HepG2 (cell line): ENCODE data around the gene C19orf85. TPM values are rescaled to one million over a fixed set of nuclear protein-coding genes. Genes with fewer than 3 reads are reported as not detected.

ENCODE experiments used
- AHDC1 ChIP-seq: sonication (generic); formaldehyde crosslinking; IDR thresholded peaks from 2 replicates; pipeline ENCODE4 v1.5.1; 2020; ENCODE audit warnings: mild to moderate bottlenecking, missing genetic modification reagents, borderline replicate concordance
- ARID5B ChIP-seq: IDR thresholded peaks from 2 replicates; pipeline ENCODE4 v1.4.0; 2020; ENCODE audit warnings: mild to moderate bottlenecking, missing genetic modification reagents
- CBX1 ChIP-seq: IDR thresholded peaks from one replicate; pipeline ENCODE4 v1.6.1; 2016; ENCODE audit warnings: antibody characterized with exemption, low read depth
- CREB3 ChIP-seq: sonication (generic); formaldehyde crosslinking; IDR thresholded peaks from 2 replicates; pipeline ENCODE4 v1.5.0; 2020; ENCODE audit warnings: missing genetic modification reagents
- HOXA5 ChIP-seq: sonication (generic); formaldehyde crosslinking; IDR thresholded peaks from 2 replicates; pipeline ENCODE4 v1.4.0; 2020; ENCODE audit warnings: missing genetic modification reagents
- HOXD1 ChIP-seq: sonication (generic); formaldehyde crosslinking; IDR thresholded peaks from 2 replicates; pipeline ENCODE4 v1.5.0; 2020; ENCODE audit warnings: missing genetic modification reagents
- MTF2 ChIP-seq: sonication (generic); formaldehyde crosslinking; IDR thresholded peaks from 2 replicates; pipeline ENCODE4 v1.5.0; 2020; ENCODE audit warnings: missing genetic modification reagents, borderline replicate concordance
- MZF1 ChIP-seq: sonication (generic); formaldehyde crosslinking; IDR thresholded peaks from 2 replicates; pipeline ENCODE4 v1.8.1; 2023; ENCODE audit warnings: mild to moderate bottlenecking, missing genetic modification reagents, borderline replicate concordance
- POGZ ChIP-seq: sonication (generic); formaldehyde crosslinking; IDR thresholded peaks from 2 replicates; pipeline ENCODE4 v1.4.0; 2020; ENCODE audit warnings: mild to moderate bottlenecking, missing genetic modification reagents
- RFX3 ChIP-seq: IDR thresholded peaks from 2 replicates; pipeline ENCODE4 v1.6.1; 2016; ENCODE audit warnings: missing biosample characterization, missing genetic modification reagents
- SMC3 ChIP-seq: IDR thresholded peaks from 2 replicates; pipeline ENCODE4 v1.6.1; 2011; ENCODE audit warnings: low read length, improper control_type of control experiment
- SP4 ChIP-seq: sonication (generic); formaldehyde crosslinking; IDR thresholded peaks from 2 replicates; pipeline ENCODE4 v1.8.1; 2023; ENCODE audit warnings: mild to moderate bottlenecking, missing genetic modification reagents
- ZBTB42 ChIP-seq: sonication (generic); formaldehyde crosslinking; IDR thresholded peaks from 2 replicates; pipeline ENCODE4 v1.5.0; 2020; ENCODE audit warnings: mild to moderate bottlenecking, missing genetic modification reagents
- ZEB1 ChIP-seq: IDR thresholded peaks from 2 replicates; pipeline ENCODE4 v1.6.1; 2012; ENCODE audit warnings: mild to moderate bottlenecking, low read depth, inconsistent platforms; ENCODE audit not compliant: insufficient replicate concordance
- ZMYM3 ChIP-seq: sonication (generic); formaldehyde crosslinking; IDR thresholded peaks from 2 replicates; pipeline ENCODE4 v1.5.1; 2020; ENCODE audit warnings: mild to moderate bottlenecking, missing genetic modification reagents
- ZNF468 ChIP-seq: sonication (generic); formaldehyde crosslinking; IDR thresholded peaks from 2 replicates; pipeline ENCODE4 v1.8.0; 2022; ENCODE audit warnings: mild to moderate bottlenecking, moderate library complexity, missing genetic modification reagents
- ZNF501 ChIP-seq: sonication (generic); formaldehyde crosslinking; IDR thresholded peaks from 2 replicates; pipeline ENCODE4 v1.5.1; 2020; ENCODE audit warnings: mild to moderate bottlenecking, moderate library complexity, missing genetic modification reagents
- ZNF7 ChIP-seq: IDR thresholded peaks from 2 replicates; pipeline ENCODE4 v1.6.1; 2016; ENCODE audit warnings: missing biosample characterization, missing genetic modification reagents
- ZNF816 ChIP-seq: sonication (generic); formaldehyde crosslinking; IDR thresholded peaks from 2 replicates; pipeline ENCODE4 v1.8.0; 2022; ENCODE audit warnings: missing genetic modification reagents, mild to moderate bottlenecking, borderline replicate concordance
- ZSCAN30 ChIP-seq: sonication (generic); formaldehyde crosslinking; IDR thresholded peaks from 2 replicates; pipeline ENCODE4 v1.5.0; 2020; ENCODE audit warnings: mild to moderate bottlenecking, missing genetic modification reagents
- polyA plus RNA-seq, 8 experiments: library from polyadenylated mRNA; depleted of rRNA in 3 of 8; stranded (reverse) in 7 of 8; unstranded in 1 of 8; fragments of >200 nt; fragmentation: Illumina TruSeq in 4 of 8; extraction: Trizol in 4 of 8; gene quantifications; 2 replicates each; pipeline versions ENCODE4 v1.2.1 to v1.2.3, GENCODE V29; 2011 to 2016; ENCODE audit warnings: low read depth in 4 of 8, missing spikeins in 1 of 8, mixed read lengths in 1 of 8; ENCODE audit not compliant: insufficient read depth in 1 of 8
- total RNA-seq, 5 experiments: library from RNA; depleted of rRNA; stranded (reverse); fragments of >200 nt; fragmentation: Illumina TruSeq; extraction: Trizol; gene quantifications; 2 replicates each; pipeline ENCODE4 v1.2.3, GENCODE V29; 2016; ENCODE audit warnings: low read depth in 1 of 5

Gene C19orf85
- total and polyA plus RNA-seq, 2 of the 13 experiments (the other 11 are each of a cell fraction or from before 2014, with no cell fraction given), result not detected

DNA sequence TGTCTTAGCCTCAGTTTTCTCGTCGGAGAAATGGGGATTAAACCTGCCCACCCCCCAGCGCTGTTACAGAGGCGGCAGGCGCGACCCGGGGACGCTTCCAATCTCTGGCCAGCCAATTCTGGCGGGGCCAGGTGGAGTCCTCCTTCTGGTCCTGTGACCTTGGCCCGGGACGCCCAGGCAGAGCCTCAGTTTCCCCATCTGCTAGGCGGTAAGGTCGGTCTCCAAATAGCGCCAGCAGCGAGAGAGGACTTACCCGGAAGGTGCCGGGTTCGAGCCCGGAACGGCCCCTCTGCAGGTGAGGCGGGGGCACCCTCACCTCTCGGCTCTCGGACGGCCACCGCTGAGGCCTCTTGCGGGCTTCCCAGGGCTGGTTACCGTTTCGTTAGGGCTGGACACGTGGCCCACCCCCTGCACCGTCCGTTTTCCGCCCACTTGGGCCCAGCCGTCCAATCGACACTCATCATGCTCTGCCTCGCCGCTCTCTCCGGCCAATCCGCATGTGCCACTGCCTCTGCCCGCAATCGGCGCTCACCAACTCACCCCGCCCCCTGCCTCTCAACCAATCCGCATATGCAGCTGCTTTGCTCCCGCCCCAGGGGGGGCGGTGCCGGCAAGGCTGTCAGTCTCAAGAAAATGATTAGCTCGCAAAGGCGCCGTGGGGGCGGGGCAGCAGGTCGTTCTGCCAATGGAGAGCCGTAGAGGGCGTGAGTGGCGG is 3.1 kb downstream of the C19orf85 start, which contains the start of gene ISOC2 (continued):
- TF ChIP-seq ZNF816 (peak; percentile 84; the same call in 1 of the 2 replicates), MZF1 (no peak), ZEB1 (peak; percentile 61), SP4 (CRISPR knock-in tag) (peak; percentile 99), CREB3 (CRISPR knock-in tag) (no peak), ZMYM3 (peak; percentile 100), ZNF501 (peak; percentile 96), HOXA5 (CRISPR knock-in tag) (0 out of 2 replicates have a peak, but pooled peaks have one; percentile 45), ZNF468 (CRISPR knock-in tag) (no peak), POGZ (CRISPR knock-in tag) (no peak), AHDC1 (no peak), CBX1 (peak; percentile 51), ZNF7 (CRISPR knock-in tag) (no peak), RFX3 (CRISPR knock-in tag) (no peak), MTF2 (no peak), ZBTB42 (CRISPR knock-in tag) (no peak; the same call in 1 of the 2 replicates), SMC3 (no peak), ARID5B (no peak; the same call in 1 of the 2 replicates), HOXD1 (CRISPR knock-in tag) (peak; percentile 23), ZSCAN30 (CRISPR knock-in tag) (no peak)
